Measurements from ENCODE around the gene ENTPD1.

DNA sequence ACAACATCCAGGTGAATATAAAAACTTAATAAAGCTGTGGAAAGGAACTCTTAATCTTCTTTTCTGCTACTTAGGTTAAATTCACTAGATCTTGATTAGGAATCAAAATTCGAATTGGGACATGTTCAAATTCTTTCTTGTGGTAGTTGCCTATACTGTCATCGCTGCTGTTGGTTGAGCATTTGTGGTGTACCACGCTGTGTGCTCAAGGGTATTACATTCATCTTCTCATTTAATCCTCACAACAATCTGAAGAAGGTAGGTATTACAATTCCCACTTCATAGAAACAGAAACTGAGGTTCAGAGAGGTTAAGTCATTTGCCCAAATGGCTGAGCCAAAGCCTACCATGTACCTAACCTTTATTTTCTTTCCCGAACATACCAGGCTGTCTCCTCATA is 111.9 kb downstream of the ENTPD1 start:
- TF ChIP-seq, protein P1, sequence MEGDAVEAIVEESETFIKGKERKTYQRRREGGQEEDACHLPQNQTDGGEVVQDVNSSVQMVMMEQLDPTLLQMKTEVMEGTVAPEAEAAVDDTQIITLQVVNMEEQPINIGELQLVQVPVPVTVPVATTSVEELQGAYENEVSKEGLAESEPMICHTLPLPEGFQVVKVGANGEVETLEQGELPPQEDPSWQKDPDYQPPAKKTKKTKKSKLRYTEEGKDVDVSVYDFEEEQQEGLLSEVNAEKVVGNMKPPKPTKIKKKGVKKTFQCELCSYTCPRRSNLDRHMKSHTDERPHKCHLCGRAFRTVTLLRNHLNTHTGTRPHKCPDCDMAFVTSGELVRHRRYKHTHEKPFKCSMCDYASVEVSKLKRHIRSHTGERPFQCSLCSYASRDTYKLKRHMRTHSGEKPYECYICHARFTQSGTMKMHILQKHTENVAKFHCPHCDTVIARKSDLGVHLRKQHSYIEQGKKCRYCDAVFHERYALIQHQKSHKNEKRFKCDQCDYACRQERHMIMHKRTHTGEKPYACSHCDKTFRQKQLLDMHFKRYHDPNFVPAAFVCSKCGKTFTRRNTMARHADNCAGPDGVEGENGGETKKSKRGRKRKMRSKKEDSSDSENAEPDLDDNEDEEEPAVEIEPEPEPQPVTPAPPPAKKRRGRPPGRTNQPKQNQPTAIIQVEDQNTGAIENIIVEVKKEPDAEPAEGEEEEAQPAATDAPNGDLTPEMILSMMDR (IDR thresholded peaks at IDR 0.05; ENCODE audit: insufficient read depth, low read depth, low read length): no peak
- TF ChIP-seq EZH2 (IDR thresholded peaks at IDR 0.05; ENCODE audit: insufficient read depth, low read length): no peak
